ENCODE results near the gene DYNLT1.
"Not testable (repeated sequence)": the region's sequence is repeated elsewhere in the genome, so short reads cannot be mapped to it uniquely, and the experiment has no call there.

DYNLT1 gene

GRCh38 chr6:158645064-158646022 lies 800 bp upstream of the DYNLT1 start:
- Histone ChIP-seq H3K4me3 (ENCODE audit: low read length) (peak overlapping the region; percentile 72), H3K36me3 (ENCODE audit: insufficient read depth, low read length) (peaks cover 7% of the 10 kb centered on the region), H3K9me3 (ENCODE audit: low read length) (no peaks in the 10 kb centered on the region), H3K4me1 (ENCODE audit: insufficient read depth, low read length) (peaks cover 11% of the 10 kb centered on the region), H2AFZ (ENCODE audit: low read depth, low read length) (peak overlapping the region; percentile 82), H3K27me3 (ENCODE audit: insufficient read depth, low read length) (peaks cover 10% of the 10 kb centered on the region)

GRCh38 chr6:158643836-158644230 lies 710 bp downstream of the DYNLT1 start:
- Histone ChIP-seq H3K4me1 (ENCODE audit: insufficient read depth, low read length) (peaks cover 11% of the 10 kb centered on the region), H3K4me3 (ENCODE audit: low read length) (peak overlapping the region; percentile 72), H3K36me3 (ENCODE audit: insufficient read depth, low read length) (peaks cover 13% of the 10 kb centered on the region), H3K9me3 (ENCODE audit: low read length) (no peaks in the 10 kb centered on the region), H2AFZ (ENCODE audit: low read depth, low read length) (peak overlapping the region; percentile 82), H3K27me3 (ENCODE audit: insufficient read depth, low read length) (peaks cover 4% of the 10 kb centered on the region)

- Histone ChIP-seq H3K9me3 (ENCODE audit: low read length) (no peaks in the 10 kb centered on the region), H2AFZ (ENCODE audit: low read depth, low read length) (no peak overlapping the region), H3K27me3 (ENCODE audit: insufficient read depth, low read length) (peaks cover 4% of the 10 kb centered on the region), H3K4me3 (ENCODE audit: low read length) (no peak overlapping the region), H3K36me3 (ENCODE audit: insufficient read depth, low read length) (peaks cover 18% of the 10 kb centered on the region), H3K4me1 (ENCODE audit: insufficient read depth, low read length) (peaks cover 11% of the 10 kb centered on the region)
These were observed 2.4 kb downstream of the DYNLT1 start for GRCh38 chr6:158642097-158642601.

GRCh38 chr6:158640519-158640918 lies 4.0 kb downstream of the DYNLT1 start:
- Histone ChIP-seq H3K9me3 (ENCODE audit: low read length) (no peaks in the 10 kb centered on the region), H3K4me1 (ENCODE audit: insufficient read depth, low read length) (peaks cover 11% of the 10 kb centered on the region), H3K4me3 (ENCODE audit: low read length) (no peak overlapping the region), H2AFZ (ENCODE audit: low read depth, low read length) (no peak overlapping the region), H3K27me3 (ENCODE audit: insufficient read depth, low read length) (peaks cover under 1% of the 10 kb centered on the region), H3K36me3 (ENCODE audit: insufficient read depth, low read length) (peaks cover 31% of the 10 kb centered on the region)

- H3K4me3 ChIP-seq (ENCODE audit: low read length) = no peak overlapping the region
- H3K27me3 ChIP-seq (ENCODE audit: insufficient read depth, low read length) = no peaks in the 10 kb centered on the region
- no peaks in the 10 kb centered on the region for H3K9me3 ChIP-seq (ENCODE audit: low read length)
- no peak overlapping the region for H2AFZ ChIP-seq (ENCODE audit: low read depth, low read length)
- H3K36me3 ChIP-seq (ENCODE audit: insufficient read depth, low read length) = peaks cover 39% of the 10 kb centered on the region
- peaks cover 7% of the 10 kb centered on the region for H3K4me1 ChIP-seq (ENCODE audit: insufficient read depth, low read length)
These were observed 5.5 kb downstream of the DYNLT1 start for GRCh38 chr6:158639056-158639455.

GRCh38 chr6:158638324-158638854 lies 6.2 kb downstream of the DYNLT1 start:
- peaks cover 41% of the 10 kb centered on the region for H3K36me3 ChIP-seq (ENCODE audit: insufficient read depth, low read length)

GRCh38 chr6:158636778-158637177 lies 7.8 kb downstream of the DYNLT1 start:
- Histone ChIP-seq H3K4me3 (ENCODE audit: low read length) (no peak overlapping the region), H3K27me3 (ENCODE audit: insufficient read depth, low read length) (no peaks in the 10 kb centered on the region), H3K36me3 (ENCODE audit: insufficient read depth, low read length) (peaks cover 47% of the 10 kb centered on the region), H2AFZ (ENCODE audit: low read depth, low read length) (no peak overlapping the region), H3K9me3 (ENCODE audit: low read length) (no peaks in the 10 kb centered on the region), H3K4me1 (ENCODE audit: insufficient read depth, low read length) (no peaks in the 10 kb centered on the region)

More at GRCh38 chr6:158638324-158638854, 6.2 kb downstream of the DYNLT1 start:
- H2AFZ ChIP-seq (ENCODE audit: low read depth, low read length) = no peak overlapping the region
- no peaks in the 10 kb centered on the region for H3K9me3 ChIP-seq (ENCODE audit: low read length)
- no peak overlapping the region for H3K4me3 ChIP-seq (ENCODE audit: low read length)
- peaks cover 7% of the 10 kb centered on the region for H3K4me1 ChIP-seq (ENCODE audit: insufficient read depth, low read length)
- H3K27me3 ChIP-seq (ENCODE audit: insufficient read depth, low read length) = no peaks in the 10 kb centered on the region

GRCh38 chr6:158635427-158636073 lies 9.0 kb downstream of the DYNLT1 start:
- Histone ChIP-seq H3K4me1 (ENCODE audit: insufficient read depth, low read length) (no peaks in the 10 kb centered on the region), H2AFZ (ENCODE audit: low read depth, low read length) (no peak overlapping the region), H3K9me3 (ENCODE audit: low read length) (no peaks in the 10 kb centered on the region), H3K27me3 (ENCODE audit: insufficient read depth, low read length) (no peaks in the 10 kb centered on the region), H3K4me3 (ENCODE audit: low read length) (no peak overlapping the region), H3K36me3 (ENCODE audit: insufficient read depth, low read length) (peaks cover 51% of the 10 kb centered on the region)

- no peak overlapping the region for H3K4me3 ChIP-seq (ENCODE audit: low read length)
- H2AFZ ChIP-seq (ENCODE audit: low read depth, low read length) = no peak overlapping the region
- H3K4me1 ChIP-seq (ENCODE audit: insufficient read depth, low read length) = no peaks in the 10 kb centered on the region
- no peaks in the 10 kb centered on the region for H3K9me3 ChIP-seq (ENCODE audit: low read length)
- H3K36me3 ChIP-seq (ENCODE audit: insufficient read depth, low read length) = peaks cover 51% of the 10 kb centered on the region
- H3K27me3 ChIP-seq (ENCODE audit: insufficient read depth, low read length) = no peaks in the 10 kb centered on the region
These were observed 9.7 kb downstream of the DYNLT1 start for GRCh38 chr6:158634695-158635426.

GRCh38 chr6:158633127-158633526 lies 11.4 kb downstream of the DYNLT1 start:
- Histone ChIP-seq H3K36me3 (ENCODE audit: insufficient read depth, low read length) (peaks cover 64% of the 10 kb centered on the region), H3K4me1 (ENCODE audit: insufficient read depth, low read length) (no peaks in the 10 kb centered on the region), H2AFZ (ENCODE audit: low read depth, low read length) (no peak overlapping the region), H3K9me3 (ENCODE audit: low read length) (no peaks in the 10 kb centered on the region), H3K27me3 (ENCODE audit: insufficient read depth, low read length) (no peaks in the 10 kb centered on the region), H3K4me3 (ENCODE audit: low read length) (no peak overlapping the region)

GRCh38 chr6:158632538-158633119 lies 11.9 kb downstream of the DYNLT1 start:
- peaks cover 68% of the 10 kb centered on the region for H3K36me3 ChIP-seq (ENCODE audit: insufficient read depth, low read length)
- not testable (repeated sequence) for H3K9me3 ChIP-seq (ENCODE audit: low read length); H3K4me3 ChIP-seq (ENCODE audit: low read length); H3K27me3 ChIP-seq (ENCODE audit: insufficient read depth, low read length); H3K4me1 ChIP-seq (ENCODE audit: insufficient read depth, low read length); H2AFZ ChIP-seq (ENCODE audit: low read depth, low read length)

Measured in neuron (in vitro differentiated cells).